ENCODE results near the gene ZYG11B.
"Not testable (repeated sequence)": the region's sequence is repeated elsewhere in the genome, so short reads cannot be mapped to it uniquely, and the experiment has no call there.

GRCh38 chr1:52735371-52735770, 9.1 kb downstream of the ZYG11B start:
- TF ChIP-seq ZNF24 (IDR thresholded peaks at IDR 0.05); JUND (IDR thresholded peaks at IDR 0.05; ENCODE audit: borderline replicate concordance, low read depth, low read length); JUND (tag; IDR thresholded peaks at IDR 0.05; ENCODE audit: borderline replicate concordance, low read depth, low read length); CTCF (IDR thresholded peaks at IDR 0.05 in 2 of 3, conservative IDR thresholded peaks at IDR 0.05 in 1 of 3; ENCODE audit: insufficient read depth in 2 of 3, low read depth in 1 of 3, low read length in 3 of 3); POLR2G (IDR thresholded peaks at IDR 0.05; ENCODE audit: low read depth, low read length); ZNF134 (CRISPR knock-in tag; conservative IDR thresholded peaks at IDR 0.05); HES1 (IDR thresholded peaks at IDR 0.05; ENCODE audit: low read depth); PATZ1 (CRISPR knock-in tag; IDR thresholded peaks at IDR 0.05; ENCODE audit: borderline replicate concordance); TAF1 (IDR thresholded peaks at IDR 0.05; ENCODE audit: control insufficient read depth, extremely low read depth, insufficient read depth, low read length, severe bottlenecking); POLR2A (conservative IDR thresholded peaks at IDR 0.05); YBX1 (IDR thresholded peaks at IDR 0.05): not testable (repeated sequence)

All from K562 (cell line).